Neural crest cell (in vitro differentiated cells): Measurements from ENCODE around the gene BUD23. TPM values are rescaled to one million over a fixed set of nuclear protein-coding genes. Genes with fewer than 3 reads are reported as not detected.

Experiments
- DNase-seq: peaks from one replicate; pipeline ENCODE4 v3.0.0; 2021; ENCODE audit warnings: low read depth, mixed read lengths, low spot score
- H3K27ac Mint-ChIP-seq: one replicate; pipeline ENCODE4 v1.8.0; 2021; ENCODE audit warnings: mild to moderate bottlenecking, mixed read lengths; ENCODE audit not compliant: unreplicated experiment
- H3K27me3 Mint-ChIP-seq: 2 replicates; pipeline ENCODE4 v1.8.0; 2021; ENCODE audit warnings: low read depth, mild to moderate bottlenecking, mixed read lengths
- H3K36me3 Mint-ChIP-seq: 2 replicates; pipeline ENCODE4 v1.8.0; 2021; ENCODE audit warnings: low read depth, mild to moderate bottlenecking, mixed read lengths
- H3K4me1 Mint-ChIP-seq: 2 replicates; pipeline ENCODE4 v1.8.0; 2021; ENCODE audit warnings: mixed read lengths
- H3K4me3 Mint-ChIP-seq: one replicate; pipeline ENCODE4 v1.8.0; 2021; ENCODE audit warnings: mild to moderate bottlenecking, mixed read lengths
- H3K9me3 Mint-ChIP-seq: 2 replicates; pipeline ENCODE4 v1.8.0; 2021; ENCODE audit warnings: mixed read lengths
- CTCF ChIP-seq: fragments of 200-600 bp; sonication (generic); conservative IDR thresholded peaks from 2 replicates; pipeline ENCODE4 v1.5.0; 2021; ENCODE audit warnings: antibody characterized with exemption, mild to moderate bottlenecking
- microRNA-seq: library from miRNA; unstranded; fragments of <30 nt; microRNA quantifications from one replicate; pipeline ENCODE4, GENCODE V29; 2020
- total RNA-seq: library from RNA; stranded (reverse); gene quantifications from 2 replicates; pipeline ENCODE4 v1.2.1, GENCODE V29; 2021

Gene BUD23
- total RNA-seq, 1 donor from 2014 or later: 66.9 TPM

- peak; percentile 24 for TF ChIP-seq CTCF
- peaks cover 28% of the 10 kb centered on the region for H3K4me1 Mint-ChIP-seq
- no peak for DNase-seq
- H3K27me3 Mint-ChIP-seq: peaks cover 21% of the 10 kb centered on the region
- H3K27ac Mint-ChIP-seq: no peak overlapping the region
- H3K36me3 Mint-ChIP-seq: no peaks in the 10 kb centered on the region
- H3K4me3 Mint-ChIP-seq: peak overlapping the region; percentile 45
- no peaks in the 10 kb centered on the region for H3K9me3 Mint-ChIP-seq
These were observed 58.9 kb downstream of the BUD23 start for GRCh38 chr7:73742338-73742752.

- TF ChIP-seq CTCF: peak; percentile 10
- peak; percentile 54 for DNase-seq
- Mint-ChIP-seq H3K27me3 (peaks cover 21% of the 10 kb centered on the region), H3K9me3 (no peaks in the 10 kb centered on the region), H3K36me3 (no peaks in the 10 kb centered on the region), H3K27ac (peak overlapping the region; percentile 43), H3K4me1 (peaks cover 25% of the 10 kb centered on the region), H3K4me3 (peak overlapping the region; percentile 45)
These were observed 59.6 kb downstream of the BUD23 start for GRCh38 chr7:73742753-73743641.

GRCh38 chr7:73746378-73746777 lies 63.0 kb downstream of the BUD23 start:
- no peak overlapping the region for H3K27ac Mint-ChIP-seq
- H3K9me3 Mint-ChIP-seq: peaks cover 3% of the 10 kb centered on the region
- peaks cover 21% of the 10 kb centered on the region for H3K27me3 Mint-ChIP-seq
- DNase-seq: no peak
- H3K4me1 Mint-ChIP-seq: peaks cover 19% of the 10 kb centered on the region
- no peak for TF ChIP-seq CTCF
- no peaks in the 10 kb centered on the region for H3K36me3 Mint-ChIP-seq
- peak overlapping the region; percentile 16 for H3K4me3 Mint-ChIP-seq

Small RNA genes within 50 kb of the gene (microRNA-seq; reads per million reads assigned to microRNA genes)
- gene MIR4284: not detected

Other genes with a start within 250 kb of the BUD23 start
- gene FZD9, start 249.8 kb upstream of the BUD23 start, total RNA-seq: 6.6 and 7.0 TPM in 2 replicates
- 134 and 135 TPM in 2 replicates for gene BAZ1B, start 161.3 kb upstream of the BUD23 start, total RNA-seq
- gene BCL7B, start 125.9 kb upstream of the BUD23 start, total RNA-seq: 49.9 and 51.6 TPM in 2 replicates
- gene TBL2, start 105.0 kb upstream of the BUD23 start, total RNA-seq: 42.8 and 45.6 TPM in 2 replicates
- 0.80 and 1.1 TPM in 2 replicates for gene MLXIPL, start 59.1 kb upstream of the BUD23 start, total RNA-seq
- 10.0 and 10.1 TPM in 2 replicates for gene VPS37D, start 15.8 kb upstream of the BUD23 start, total RNA-seq
- gene DNAJC30, start 144 bp upstream of the BUD23 start, total RNA-seq: 11.1 and 11.4 TPM in 2 replicates
- gene STX1A, start 36.1 kb downstream of the BUD23 start, total RNA-seq: 16.4 and 17.7 TPM in 2 replicates
- 23.3 and 26.4 TPM in 2 replicates for gene ABHD11, start 55.2 kb downstream of the BUD23 start, total RNA-seq
- 0.19 TPM in 1 of 2 replicates, not detected in the other for gene CLDN3, start 86.7 kb downstream of the BUD23 start, total RNA-seq
- gene CLDN4, start 147.4 kb downstream of the BUD23 start, total RNA-seq: 0.34 and 0.47 TPM in 2 replicates
- gene METTL27, start 158.9 kb downstream of the BUD23 start, total RNA-seq: 1.7 and 2.3 TPM in 2 replicates
- not detected in 2 replicates for gene TMEM270, start 177.6 kb downstream of the BUD23 start, total RNA-seq